Suprapubic skin (tissue), 4 donors: Measurements from ENCODE around the gene FAM234A. TPM values are rescaled to one million over a fixed set of nuclear protein-coding genes. Genes with fewer than 3 reads are reported as not detected.

Experiments
- DNase-seq, 2 donors: peaks; one replicate each; pipeline ENCODE4 v3.0.0-alpha.2; 2019; ENCODE audit warnings: low spot score in 2 of 2
- H3K27ac ChIP-seq: fragments of 200-600 bp; sonication (generic); one replicate; pipeline ENCODE4 v1.5.1; 2019
- H3K27me3 ChIP-seq: fragments of 200-600 bp; sonication (generic); one replicate; pipeline ENCODE4 v1.5.1; 2019
- H3K36me3 ChIP-seq: fragments of 200-600 bp; sonication (generic); one replicate; pipeline ENCODE4 v1.5.1; 2019
- H3K4me1 ChIP-seq: fragments of 200-600 bp; sonication (generic); one replicate; pipeline ENCODE4 v1.5.1; 2019
- H3K4me3 ChIP-seq: fragments of 200-600 bp; sonication (generic); one replicate; pipeline ENCODE4 v1.5.1; 2019; ENCODE audit warnings: mild to moderate bottlenecking
- H3K9me3 ChIP-seq: fragments of 200-600 bp; sonication (generic); one replicate; pipeline ENCODE4 v1.5.1; 2019
- CTCF ChIP-seq, 2 donors: fragments of 200-600 bp in 1 of 2; fragments of 450-650 bp in 1 of 2; sonication (generic) in 1 of 2; IDR thresholded peaks; one replicate each; pipeline ENCODE4 v1.5.1; 2016 to 2019; ENCODE audit warnings: antibody characterized with exemption in 2 of 2, mild to moderate bottlenecking in 1 of 2, moderate library complexity in 1 of 2
- EP300 ChIP-seq: sonication (generic); formaldehyde crosslinking; IDR thresholded peaks from one replicate; pipeline ENCODE4 v1.6.1; 2017; ENCODE audit warnings: antibody characterized with exemption
- POLR2A ChIP-seq, 2 donors: fragments of 450-650 bp; IDR thresholded peaks; one replicate each; pipeline ENCODE4 v1.6.1; 2017; ENCODE audit warnings: antibody characterized with exemption in 2 of 2, mild to moderate bottlenecking in 2 of 2, moderate library complexity in 2 of 2
- POLR2AphosphoS5 ChIP-seq, 3 donors: sonication (generic); formaldehyde crosslinking; IDR thresholded peaks; one replicate each; pipeline ENCODE4 v1.6.1; 2017; ENCODE audit warnings: antibody characterized with exemption in 3 of 3
- WGBS: methylation state at CpG from one replicate; pipeline ENCODE4 v1.1.5; 2018; 5-methylcytosine and 5-hydroxymethylcytosine counted together
- total RNA-seq, 4 donors: library from RNA; depleted of rRNA; stranded (reverse); fragments of >200 nt; gene quantifications; one replicate each; pipeline ENCODE4 v1.1.0, GENCODE V29; 2016

The FAM234A gene
- total RNA-seq, 4 donors from 2014 or later = 108 to 124 (median 121) TPM

GRCh38 chr16:307691-308312, 73.2 kb downstream of the FAM234A start:
- no peak for DNase-seq
- Histone ChIP-seq H3K27ac (no peak overlapping the region), H3K9me3 (no peaks in the 10 kb centered on the region), H3K4me3 (no peak overlapping the region), H3K4me1 (peaks cover 10% of the 10 kb centered on the region), H3K36me3 (peaks cover 54% of the 10 kb centered on the region), H3K27me3 (no peaks in the 10 kb centered on the region)
- 82% methylated on average over 15 of the region's 21 CpGs for WGBS
- TF ChIP-seq EP300 (no peak), POLR2A (IDR thresholded peaks at IDR 0.05) (no peak), CTCF (IDR thresholded peaks at IDR 0.05) (no peak), POLR2AphosphoS5 (IDR thresholded peaks at IDR 0.05) (no peak)

DNA sequence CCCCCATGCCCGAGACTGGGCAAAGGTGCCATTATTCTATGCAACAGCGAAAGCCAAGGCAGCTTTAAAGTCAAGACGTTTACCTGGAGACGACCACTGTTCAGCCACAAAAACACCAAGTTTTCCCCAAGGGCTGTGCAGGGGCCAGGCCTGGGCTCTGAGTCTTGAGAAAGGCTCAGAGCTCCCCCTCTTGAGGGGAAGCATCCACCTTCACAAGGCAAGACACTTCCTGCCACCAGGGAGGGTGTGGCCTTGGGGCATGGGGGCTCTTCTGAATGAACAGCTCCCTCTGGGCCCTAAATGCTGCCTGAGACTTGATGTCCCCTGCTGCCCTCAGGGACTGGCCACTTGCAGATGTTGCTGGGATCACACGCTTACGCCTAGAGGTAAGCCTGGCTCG, 74.9 kb downstream of the FAM234A start:
- 80% methylated on average over 7 of the region's 7 CpGs for WGBS
- TF ChIP-seq POLR2AphosphoS5 (IDR thresholded peaks at IDR 0.05) (no peak), CTCF (IDR thresholded peaks at IDR 0.05) (no peak)
- no peaks in the 10 kb centered on the region for H3K27me3 ChIP-seq
- DNase-seq = no peak
- peaks cover 10% of the 10 kb centered on the region for H3K4me1 ChIP-seq
- no peak overlapping the region for H3K27ac ChIP-seq
- no peaks in the 10 kb centered on the region for H3K9me3 ChIP-seq
- peaks cover 56% of the 10 kb centered on the region for H3K36me3 ChIP-seq
- H3K4me3 ChIP-seq = no peak overlapping the region

- Histone ChIP-seq H3K9me3 (no peaks in the 10 kb centered on the region), H3K4me1 (peaks cover 4% of the 10 kb centered on the region), H3K4me3 (no peak overlapping the region), H3K27ac (no peak overlapping the region), H3K27me3 (no peaks in the 10 kb centered on the region), H3K36me3 (peaks cover 58% of the 10 kb centered on the region)
- DNase-seq = no peak
- WGBS = 93% methylated on average over 14 of the region's 15 CpGs
- TF ChIP-seq POLR2AphosphoS5 (IDR thresholded peaks at IDR 0.05) (no peak), EP300 (no peak), CTCF (IDR thresholded peaks at IDR 0.05) (no peak), POLR2A (IDR thresholded peaks at IDR 0.05) (no peak)
These were observed 77.1 kb downstream of the FAM234A start for GRCh38 chr16:311725-312124.

DNA sequence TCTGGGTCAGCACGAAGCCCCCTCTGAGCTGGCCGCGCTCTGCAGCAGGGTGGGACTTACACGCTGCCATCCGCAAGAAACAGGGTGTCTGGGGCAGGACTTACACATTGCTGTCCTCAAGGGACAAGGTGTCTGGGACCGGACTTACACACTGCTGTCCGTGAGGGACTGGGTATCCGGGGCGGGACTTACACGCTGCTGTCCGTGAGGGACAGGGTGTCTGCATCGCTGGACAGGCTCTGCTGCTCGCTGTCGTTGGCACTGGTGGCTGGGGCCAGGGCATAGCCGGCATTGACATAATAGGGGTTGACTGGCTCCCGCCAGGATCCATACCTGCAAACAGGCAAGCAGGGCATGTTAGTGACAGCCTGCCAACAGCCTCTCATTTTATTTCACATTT, 79.7 kb downstream of the FAM234A start:
- TF ChIP-seq EP300 (no peak), CTCF (IDR thresholded peaks at IDR 0.05) (no peak), POLR2AphosphoS5 (IDR thresholded peaks at IDR 0.05) (no peak), POLR2A (IDR thresholded peaks at IDR 0.05) (no peak)
- Histone ChIP-seq H3K9me3 (no peaks in the 10 kb centered on the region), H3K4me3 (no peak overlapping the region), H3K36me3 (peaks cover 56% of the 10 kb centered on the region), H3K4me1 (no peaks in the 10 kb centered on the region), H3K27ac (no peak overlapping the region), H3K27me3 (no peaks in the 10 kb centered on the region)
- 83% methylated on average over 10 of the region's 16 CpGs for WGBS
- no peak for DNase-seq

GRCh38 chr16:314795-315299, 80.2 kb downstream of the FAM234A start:
- DNase-seq = no peak
- no peaks in the 10 kb centered on the region for H3K9me3 ChIP-seq
- WGBS = 71% methylated on average over 14 of the region's 14 CpGs
- H3K27me3 ChIP-seq = no peaks in the 10 kb centered on the region
- no peaks in the 10 kb centered on the region for H3K4me1 ChIP-seq
- H3K36me3 ChIP-seq = peaks cover 53% of the 10 kb centered on the region
- no peak overlapping the region for H3K4me3 ChIP-seq
- no peak for TF ChIP-seq EP300
- TF ChIP-seq POLR2AphosphoS5 (IDR thresholded peaks at IDR 0.05) = no peak
- no peak for TF ChIP-seq CTCF (IDR thresholded peaks at IDR 0.05)
- TF ChIP-seq POLR2A (IDR thresholded peaks at IDR 0.05) = no peak
- H3K27ac ChIP-seq = no peak overlapping the region

Other genes starting within 250 kb of the FAM234A start
- gene POLR3K, start 181.2 kb upstream of the FAM234A start, total RNA-seq = 1 to 10 TPM; 2.0 to 2.8 (median 2.7) TPM
- 10 to 100 TPM in 2 of 4 donors, 1 to 10 TPM in 2; 9.5 to 21.7 (median 13.9) TPM for gene SNRNP25, start 181.0 kb upstream of the FAM234A start, total RNA-seq
- gene RHBDF1, start 162.2 kb upstream of the FAM234A start, total RNA-seq = 100 to 1,000 TPM in 1 of 4 donors, 10 to 100 TPM in 3; 32.1 to 107 (median 41.2) TPM
- 10 to 100 TPM; 46.8 to 94.4 (median 70.9) TPM for gene MPG, start 156.6 kb upstream of the FAM234A start, total RNA-seq
- gene NPRL3, start 96.1 kb upstream of the FAM234A start, total RNA-seq = 10 to 100 TPM; 21.1 to 48.3 (median 35.6) TPM
- gene HBZ, start 82.2 kb upstream of the FAM234A start, total RNA-seq = not detected
- gene HBM, start 68.8 kb upstream of the FAM234A start, total RNA-seq = not detected
- gene HBA2, start 61.9 kb upstream of the FAM234A start, total RNA-seq = 100 to 1,000 TPM in 2 of 4 donors, 10 to 100 TPM in 2; 13.0 to 282 (median 96.5) TPM
- gene HBA1, start 58.1 kb upstream of the FAM234A start, total RNA-seq = 100 to 1,000 TPM in 2 of 4 donors, 10 to 100 TPM in 2; 10.5 to 265 (median 77.7) TPM
- gene HBQ1, start 54.4 kb upstream of the FAM234A start, total RNA-seq = not detected
- gene LUC7L, start 5.4 kb upstream of the FAM234A start, total RNA-seq = 100 to 1,000 TPM in 1 of 4 donors, 10 to 100 TPM in 3; 47.6 to 206 (median 59.5) TPM
- gene RGS11, start 41.1 kb downstream of the FAM234A start, total RNA-seq = 1 to 10 TPM in 1 of 4 donors, under 1 TPM in 3; 0.30 to 1.5 (median 0.59) TPM
- gene ARHGDIG, start 45.8 kb downstream of the FAM234A start, total RNA-seq = not detected
- not detected for gene PDIA2, start 48.3 kb downstream of the FAM234A start, total RNA-seq
- gene AXIN1, start 117.9 kb downstream of the FAM234A start, total RNA-seq = 10 to 100 TPM; 34.3 to 38.4 (median 37.2) TPM
- 10 to 100 TPM; 40.9 to 66.7 (median 52.7) TPM for gene MRPL28, start 135.7 kb downstream of the FAM234A start, total RNA-seq
- 10 to 100 TPM; 12.6 to 19.3 (median 15.5) TPM for gene PGAP6, start 147.2 kb downstream of the FAM234A start, total RNA-seq
- gene NME4, start 162.4 kb downstream of the FAM234A start, total RNA-seq = 10 to 100 TPM; 25.3 to 29.9 (median 27.7) TPM
- 10 to 100 TPM in 3 of 4 donors, 1 to 10 TPM in 1; 9.1 to 23.4 (median 12.3) TPM for gene DECR2, start 167.1 kb downstream of the FAM234A start, total RNA-seq
- 10 to 100 TPM; 20.7 to 62.5 (median 29.1) TPM for gene RAB11FIP3, start 190.8 kb downstream of the FAM234A start, total RNA-seq